ENCODE measurements around the gene FAM163A. TPM values are rescaled to one million over a fixed set of nuclear protein-coding genes. Genes with fewer than 3 reads are reported as not detected.

The FAM163A gene
- total RNA-seq, 4 donors from 2014 or later: 0.33 to 3.2 (median 1.3) TPM; not detected in 1

- Histone ChIP-seq H3K9me3 (no peaks in the 10 kb centered on the region), H3K36me3 (no peaks in the 10 kb centered on the region), H3K27ac (no peak overlapping the region), H3K27me3 (no peaks in the 10 kb centered on the region), H3K4me1 (peaks cover 2 to 3% of the 10 kb centered on the region in 2 donors), H3K4me3 (replicated peaks in 1 of 3) (no peak overlapping the region)
- TF ChIP-seq, protein P1, sequence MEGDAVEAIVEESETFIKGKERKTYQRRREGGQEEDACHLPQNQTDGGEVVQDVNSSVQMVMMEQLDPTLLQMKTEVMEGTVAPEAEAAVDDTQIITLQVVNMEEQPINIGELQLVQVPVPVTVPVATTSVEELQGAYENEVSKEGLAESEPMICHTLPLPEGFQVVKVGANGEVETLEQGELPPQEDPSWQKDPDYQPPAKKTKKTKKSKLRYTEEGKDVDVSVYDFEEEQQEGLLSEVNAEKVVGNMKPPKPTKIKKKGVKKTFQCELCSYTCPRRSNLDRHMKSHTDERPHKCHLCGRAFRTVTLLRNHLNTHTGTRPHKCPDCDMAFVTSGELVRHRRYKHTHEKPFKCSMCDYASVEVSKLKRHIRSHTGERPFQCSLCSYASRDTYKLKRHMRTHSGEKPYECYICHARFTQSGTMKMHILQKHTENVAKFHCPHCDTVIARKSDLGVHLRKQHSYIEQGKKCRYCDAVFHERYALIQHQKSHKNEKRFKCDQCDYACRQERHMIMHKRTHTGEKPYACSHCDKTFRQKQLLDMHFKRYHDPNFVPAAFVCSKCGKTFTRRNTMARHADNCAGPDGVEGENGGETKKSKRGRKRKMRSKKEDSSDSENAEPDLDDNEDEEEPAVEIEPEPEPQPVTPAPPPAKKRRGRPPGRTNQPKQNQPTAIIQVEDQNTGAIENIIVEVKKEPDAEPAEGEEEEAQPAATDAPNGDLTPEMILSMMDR (IDR thresholded peaks at IDR 0.05): no peak
- TF ChIP-seq POLR2A (IDR thresholded peaks at IDR 0.05): no peak
- no peak for DNase-seq
- 81 to 89% methylated on average over 9 of the region's 9 CpGs for WGBS, 2 donors
- intact Hi-C loops (cut with DNase I): no loop called here
Observed at GRCh38 chr1:179821524-179821923, 78.4 kb downstream of the FAM163A start.

DNA sequence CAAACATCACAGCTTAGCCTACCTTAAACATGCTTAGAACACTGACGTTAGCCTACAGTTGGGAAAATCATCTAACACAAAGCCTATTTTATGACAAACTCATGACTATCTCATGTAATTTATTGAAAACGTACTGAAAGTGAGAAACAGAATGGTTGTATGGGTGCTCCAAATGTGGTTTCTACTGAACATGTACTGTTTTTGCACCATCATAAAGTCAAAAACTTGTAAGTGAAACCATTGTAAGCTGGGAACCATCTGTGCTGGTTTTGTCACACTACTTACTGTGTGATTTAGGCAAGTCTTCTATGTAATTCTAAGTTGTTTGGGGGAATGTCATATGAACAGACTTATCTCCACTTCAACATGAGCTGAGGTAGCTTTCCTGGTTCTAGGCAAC is 79.0 kb downstream of the FAM163A start:
- intact Hi-C loops (cut with DNase I): no loop called here
- WGBS, 2 donors: 89 to 94% methylated on average over 2 of the region's 2 CpGs
- H3K4me1 ChIP-seq: no peaks in the 10 kb centered on the region

GRCh38 chr1:179823693-179824092 is 80.6 kb downstream of the FAM163A start:
- WGBS, 2 donors: 94 to 98% methylated on average over 4 of the region's 4 CpGs
- TF ChIP-seq POLR2A (IDR thresholded peaks at IDR 0.05): no peak
- TF ChIP-seq, protein P1 (IDR thresholded peaks at IDR 0.05): no peak
- no peak for DNase-seq
- intact Hi-C loops (cut with DNase I): no loop called here
- H3K4me3 ChIP-seq (replicated peaks in 1 of 3): no peak overlapping the region
- no peaks in the 10 kb centered on the region for H3K36me3 ChIP-seq
- no peak overlapping the region for H3K27ac ChIP-seq
- H3K27me3 ChIP-seq: no peaks in the 10 kb centered on the region
- no peaks in the 10 kb centered on the region for H3K4me1 ChIP-seq
- no peaks in the 10 kb centered on the region for H3K9me3 ChIP-seq

More for the DNA sequence above, 79.0 kb downstream of the FAM163A start:
- Histone ChIP-seq H3K4me3 (replicated peaks in 1 of 3) (no peak overlapping the region), H3K27me3 (no peaks in the 10 kb centered on the region), H3K36me3 (no peaks in the 10 kb centered on the region), H3K27ac (no peak overlapping the region), H3K9me3 (no peaks in the 10 kb centered on the region)
- no peak for TF ChIP-seq POLR2A (IDR thresholded peaks at IDR 0.05)
- TF ChIP-seq, protein P1 (IDR thresholded peaks at IDR 0.05): no peak
- no peak for DNase-seq

- H3K4me1 ChIP-seq: no peaks in the 10 kb centered on the region
- H3K27ac ChIP-seq: no peak overlapping the region
- no peak overlapping the region for H3K4me3 ChIP-seq (replicated peaks in 1 of 3)
- H3K9me3 ChIP-seq: no peaks in the 10 kb centered on the region
- TF ChIP-seq, protein P1 (IDR thresholded peaks at IDR 0.05): no peak
- no peak for TF ChIP-seq POLR2A (IDR thresholded peaks at IDR 0.05)
- no peak for DNase-seq
- intact Hi-C loops (cut with DNase I): no loop called here
- H3K27me3 ChIP-seq: no peaks in the 10 kb centered on the region
- no peaks in the 10 kb centered on the region for H3K36me3 ChIP-seq
- WGBS, 2 donors: 80 to 92% methylated on average over 6 of the region's 6 CpGs
Observed at GRCh38 chr1:179824265-179824664, 81.2 kb downstream of the FAM163A start.

DNA sequence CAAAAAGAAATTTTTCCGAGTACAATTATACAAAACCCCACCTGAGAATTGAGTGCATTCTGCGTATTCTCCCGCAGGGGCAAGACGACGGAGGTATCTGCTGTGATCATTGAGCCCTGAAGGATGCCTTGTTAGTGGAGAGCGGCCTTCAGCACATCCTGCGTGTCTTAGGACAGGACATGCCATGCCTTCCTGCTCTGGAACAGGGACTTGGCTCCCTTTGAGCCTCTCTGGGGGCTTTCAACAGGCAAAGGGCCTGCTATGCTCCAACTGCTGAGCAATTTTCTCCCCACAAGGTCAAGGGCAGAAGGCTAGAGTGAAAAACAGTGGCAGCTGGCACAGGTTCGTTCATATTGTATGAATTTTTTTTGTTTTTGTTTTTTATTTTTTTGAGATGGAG is 82.1 kb downstream of the FAM163A start:
- 65 to 75% methylated on average over 8 of the region's 8 CpGs for WGBS, 2 donors

More for the DNA sequence above, 82.1 kb downstream of the FAM163A start:
- no peak overlapping the region for H3K4me3 ChIP-seq (replicated peaks in 1 of 3)
- intact Hi-C loops (cut with DNase I): no loop called here
- DNase-seq: no peak
- TF ChIP-seq, protein P1 (IDR thresholded peaks at IDR 0.05): no peak
- no peak for TF ChIP-seq POLR2A (IDR thresholded peaks at IDR 0.05)
- no peaks in the 10 kb centered on the region for H3K9me3 ChIP-seq
- H3K4me1 ChIP-seq: no peaks in the 10 kb centered on the region
- no peaks in the 10 kb centered on the region for H3K36me3 ChIP-seq
- H3K27me3 ChIP-seq: no peaks in the 10 kb centered on the region
- H3K27ac ChIP-seq: no peak overlapping the region
